Left ventricle myocardium superior (tissue), 1 donor: Measurements from ENCODE around the gene FAM53B. TPM values are rescaled to one million over a fixed set of nuclear protein-coding genes. Genes with fewer than 3 reads are reported as not detected.
A peak's percentile ranks its signal among the peaks of the same experiment; 100 is the strongest.

Experiments used
- ATAC-seq: fragments of 200-7000 bp; cut with Tn5 transposase; one replicate; pipeline ENCODE4 v1.9.1; 2020; ENCODE audit warnings: mild to moderate bottlenecking, moderate library complexity
- DNase-seq: peaks from one replicate; pipeline ENCODE4 v3.0.0-alpha.2; 2020
- intact Hi-C: fragments of 100-400 bp; cut with micrococcal nuclease; formaldehyde crosslinking; loops from one replicate; pipeline ENCODE4 v1.11.0; 2022
- total RNA-seq: library from RNA; stranded (reverse); fragmentation: NEBNext Ultra II Directional; extraction: Animal tissue kit (Norgen Biotek cat#: 25700); gene quantifications from one replicate; pipeline ENCODE4 v1.2.1, GENCODE V29; 2021
- donor health status: DM: no; HTN: yes; CAD: no; lungs with severe emphysema.

The FAM53B gene
- total RNA-seq, 1 donor from 2014 or later = 45.3 TPM

GRCh38 chr10:124689911-124690498 is 54.2 kb downstream of the FAM53B start:
- peak; percentile 22 for DNase-seq
- intact Hi-C loops = no loop called here

GRCh38 chr10:124688889-124689670 is 55.1 kb downstream of the FAM53B start:
- ATAC-seq = peak; percentile 53
- peak; percentile 16 for DNase-seq
- intact Hi-C loops = no loop called here

More at GRCh38 chr10:124689911-124690498, 54.2 kb downstream of the FAM53B start:
- no peak for ATAC-seq

DNA sequence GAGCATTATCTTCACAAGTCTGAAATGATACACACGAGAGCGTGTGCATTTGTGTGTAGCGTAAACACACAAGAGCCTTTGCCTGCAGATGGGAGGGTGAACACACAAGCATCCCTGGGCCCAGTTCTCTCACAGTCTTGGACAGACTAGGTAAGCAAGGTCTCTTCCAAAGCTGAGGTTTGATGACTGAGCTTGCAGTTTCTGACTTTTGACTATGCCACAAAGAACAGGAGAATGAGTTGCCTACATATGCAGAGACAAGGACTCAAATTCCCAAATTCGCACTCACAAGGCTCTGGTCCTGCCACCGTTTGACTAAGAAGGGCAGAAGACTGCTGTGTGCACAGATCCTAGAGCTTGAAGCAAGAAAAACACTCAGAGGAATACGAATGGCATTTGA is 55.8 kb downstream of the FAM53B start:
- intact Hi-C loops = no loop called here
- peak; percentile 0 for DNase-seq
- no peak for ATAC-seq

DNA sequence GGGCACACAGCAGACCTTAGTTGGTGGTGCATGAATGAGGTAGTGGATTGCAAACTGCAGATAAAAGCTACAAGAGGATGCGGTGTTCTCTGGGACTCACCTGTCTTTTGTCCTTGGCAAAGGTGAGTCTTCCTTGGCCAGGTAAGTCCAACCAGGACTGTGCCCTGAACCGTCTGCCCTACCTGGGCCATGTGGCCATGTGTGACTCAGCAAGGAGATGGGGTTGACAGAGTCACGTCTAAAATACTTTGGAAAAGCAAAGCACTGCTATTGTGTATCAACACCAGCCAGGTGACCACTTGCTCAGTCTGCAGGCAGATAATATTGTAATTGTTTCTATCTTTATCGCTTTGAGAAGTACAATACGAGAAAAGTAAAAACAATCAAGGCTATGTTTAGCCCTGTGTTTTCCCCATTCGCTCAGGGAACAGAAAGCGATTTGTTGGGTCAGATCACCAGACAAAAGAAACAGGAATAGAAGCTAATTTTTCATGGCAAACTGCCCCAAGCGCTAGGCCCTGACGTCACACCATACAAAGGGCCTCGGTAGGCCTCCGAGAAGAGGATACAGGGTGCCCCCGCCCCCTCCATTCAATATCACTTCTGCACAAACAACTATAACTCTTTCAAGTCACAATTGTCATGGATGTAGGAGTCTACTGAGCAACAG is 57.3 kb downstream of the FAM53B start:
- DNase-seq (peak; percentile 61), ATAC-seq (peak; percentile 64)
- intact Hi-C loops = no loop called here

- ATAC-seq = peak; percentile 54
- intact Hi-C loops = no loop called here
These were observed 58.9 kb downstream of the FAM53B start for GRCh38 chr10:124685261-124685660.

DNA sequence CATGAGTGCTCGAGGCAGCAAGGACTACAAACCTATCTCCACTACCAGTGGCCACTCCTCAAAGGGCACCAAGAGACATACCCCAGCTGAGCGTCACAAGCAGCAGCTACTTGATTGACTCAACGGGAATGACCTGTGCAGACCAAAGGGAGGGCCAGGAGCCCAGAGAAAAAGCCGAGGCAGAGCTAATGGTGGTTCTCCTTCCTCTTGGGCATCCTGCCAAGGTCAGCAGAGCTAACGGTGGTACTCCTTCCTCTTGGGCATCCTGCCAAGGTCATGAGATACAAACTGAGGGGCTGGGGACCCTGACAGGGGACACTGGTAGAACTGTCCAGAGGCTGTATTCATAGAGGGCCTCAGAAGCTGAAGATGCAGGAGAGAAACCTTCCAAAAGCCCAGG is 60.4 kb downstream of the FAM53B start:
- intact Hi-C loops = no loop called here
- peak; percentile 24 for DNase-seq
- no peak for ATAC-seq

More at GRCh38 chr10:124685261-124685660, 58.9 kb downstream of the FAM53B start:
- peak; percentile 75 for DNase-seq

DNA sequence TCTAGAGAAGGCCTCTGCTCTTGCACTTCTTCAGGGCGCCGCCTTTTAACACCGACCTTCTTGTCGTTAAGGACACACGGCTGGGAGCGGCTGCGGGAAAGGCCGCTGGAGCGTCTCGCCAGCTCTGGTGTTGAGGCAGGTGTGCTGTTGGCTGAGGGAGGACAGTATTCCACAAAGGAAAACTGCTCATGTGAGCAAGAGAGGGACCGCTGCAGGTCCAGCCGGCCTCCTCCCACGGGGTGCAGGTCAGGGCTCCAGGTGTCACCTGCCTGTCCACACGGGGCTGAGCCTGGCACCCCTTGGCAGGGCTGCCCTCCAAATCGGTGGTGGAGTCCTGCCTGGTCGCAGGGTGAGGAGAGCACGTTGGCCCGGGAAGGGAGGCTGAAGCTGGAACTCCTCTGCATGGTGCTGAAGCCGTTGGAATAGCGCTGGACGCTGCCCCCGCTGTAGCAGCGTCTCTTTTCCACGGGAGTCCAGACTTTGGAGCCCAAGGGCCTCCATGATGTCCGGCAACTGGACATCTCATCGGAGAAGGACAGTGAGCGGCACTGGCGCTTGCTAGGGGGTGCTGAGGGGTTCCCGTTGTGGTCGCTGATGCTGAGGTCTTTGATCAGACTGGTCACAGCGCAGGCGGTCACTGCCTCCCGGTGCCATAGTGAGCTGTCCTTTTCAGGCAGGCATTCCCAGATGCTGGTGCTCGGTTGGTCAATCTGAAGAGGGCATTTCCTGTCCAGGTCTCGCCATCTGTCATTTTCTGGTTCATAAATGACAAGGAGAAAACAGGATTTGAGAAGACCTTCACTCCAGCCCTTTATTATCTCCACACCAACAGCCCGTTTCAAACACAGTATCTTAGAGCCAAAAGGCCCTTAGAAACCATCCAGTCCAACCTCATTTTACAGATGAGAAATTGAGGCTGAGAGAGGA is 62.3 kb downstream of the FAM53B start:
- DNase-seq (peak; percentile 33), ATAC-seq (no peak)
- intact Hi-C loops = no loop called here

DNA sequence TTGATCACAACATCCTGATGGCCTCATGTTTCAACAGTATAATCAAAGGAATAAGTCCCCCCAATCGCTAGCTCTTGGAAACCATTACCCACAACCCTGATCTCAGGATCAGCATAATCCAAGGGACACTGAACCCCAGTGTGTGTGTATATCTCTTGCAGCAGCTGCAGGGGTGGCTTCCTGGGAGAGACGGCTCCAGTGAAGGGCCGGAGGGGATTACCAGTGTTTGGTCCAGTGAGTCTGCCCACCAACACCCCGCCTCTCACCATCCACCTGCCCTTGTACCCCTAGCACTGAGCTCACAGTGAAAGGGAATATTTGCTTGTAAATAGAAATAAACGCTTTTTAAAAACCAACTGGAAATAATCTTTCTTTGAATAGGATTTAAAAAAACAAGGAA is 63.1 kb downstream of the FAM53B start:
- DNase-seq = no peak
- ATAC-seq = no peak
- intact Hi-C loops = no loop called here

GRCh38 chr10:124680675-124681074 is 63.5 kb downstream of the FAM53B start:
- intact Hi-C loops = no loop called here
- peak; percentile 57 for DNase-seq
- ATAC-seq = no peak

GRCh38 chr10:124679401-124679800 is 64.8 kb downstream of the FAM53B start:
- intact Hi-C loops = no loop called here
- ATAC-seq (no peak), DNase-seq (peak; percentile 30)

- DNase-seq (peak; percentile 35), ATAC-seq (no peak)
- intact Hi-C loops = no loop called here
These were observed 65.5 kb downstream of the FAM53B start for GRCh38 chr10:124678557-124679240.

DNA sequence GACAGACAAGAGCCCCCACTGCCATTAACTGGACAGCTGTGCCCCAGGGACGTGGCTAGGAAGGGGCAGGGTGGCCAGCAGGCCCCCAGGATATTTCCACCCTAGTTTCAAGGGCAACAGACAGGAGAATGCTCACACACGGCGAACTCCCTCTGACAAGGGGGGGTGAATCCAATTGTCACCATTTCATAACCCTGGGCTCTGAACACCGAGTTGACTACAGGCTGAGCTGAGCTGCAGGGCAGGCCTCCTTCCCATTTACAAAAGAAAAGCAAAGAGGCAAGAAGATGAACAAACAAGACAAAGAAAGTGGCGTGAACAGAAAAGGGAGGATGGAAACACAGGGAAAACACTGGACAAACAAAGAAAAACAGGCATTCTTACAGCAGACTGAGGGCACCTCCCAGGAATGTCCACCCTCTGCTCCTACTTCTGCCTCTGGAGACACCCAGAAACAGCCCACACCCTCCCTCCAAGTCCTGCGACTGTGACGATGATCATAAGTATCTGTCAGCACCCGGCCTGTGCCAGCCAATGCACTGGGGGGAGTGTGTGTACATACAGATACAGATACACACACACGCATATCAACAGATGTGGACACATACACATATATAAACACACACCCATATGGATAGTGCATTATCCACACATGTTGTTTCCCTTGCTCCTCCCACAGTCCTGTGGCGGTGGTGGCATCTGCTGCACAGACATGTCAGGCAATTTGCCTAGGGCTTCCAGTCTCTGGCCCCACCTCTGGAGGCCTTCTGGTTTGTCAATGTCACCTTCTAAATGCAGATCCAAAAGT is 66.2 kb downstream of the FAM53B start:
- peak; percentile 80 for DNase-seq
- intact Hi-C loops = no loop called here
- ATAC-seq = peak; percentile 85

GRCh38 chr10:124677293-124677699 is 66.9 kb downstream of the FAM53B start:
- DNase-seq = peak; percentile 66
- peak; percentile 68 for ATAC-seq
- intact Hi-C loops = no loop called here

- peak; percentile 37 for DNase-seq
- intact Hi-C loops = no loop called here
- no peak for ATAC-seq
These were observed 67.6 kb downstream of the FAM53B start for GRCh38 chr10:124676416-124677062.

DNA sequence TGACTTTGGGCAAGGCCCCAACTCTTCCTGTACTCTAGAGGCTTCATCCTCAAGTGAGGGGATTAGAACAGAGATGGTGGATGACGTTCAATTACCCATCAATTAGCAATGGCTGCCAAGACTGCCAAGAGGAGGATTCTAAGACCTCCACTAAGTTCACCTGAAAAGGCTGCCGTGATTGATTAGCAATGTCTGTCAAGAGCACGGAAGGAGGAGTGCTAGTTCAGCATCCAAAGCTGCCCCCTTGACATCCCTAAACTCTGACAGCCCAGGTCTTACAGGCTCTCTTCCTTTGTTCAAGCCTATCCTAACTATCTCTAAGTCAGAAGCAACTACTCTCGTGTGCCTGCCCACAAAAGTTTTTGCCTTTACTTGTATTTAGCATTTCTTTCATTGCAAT is 68.4 kb downstream of the FAM53B start:
- DNase-seq = no peak
- intact Hi-C loops = no loop called here
- no peak for ATAC-seq

GRCh38 chr10:124675261-124675660 is 68.9 kb downstream of the FAM53B start:
- peak; percentile 41 for DNase-seq
- ATAC-seq = no peak
- intact Hi-C loops = no loop called here

- DNase-seq (peak; percentile 39), ATAC-seq (no peak)
- intact Hi-C loops = no loop called here
These were observed 69.4 kb downstream of the FAM53B start for GRCh38 chr10:124674768-124675222.
